Loucy (cell line): ENCODE data around the gene PDXP.

Experiments used
- CTCF ChIP-seq: fragments of 200-600 bp; sonication (generic); conservative IDR thresholded peaks from 2 replicates; pipeline ENCODE4 v1.5.1; 2014; ENCODE audit warnings: mild to moderate bottlenecking, antibody characterized with exemption, low read length
- EZH2phosphoT487 ChIP-seq: fragments of 200-600 bp; IDR thresholded peaks from 2 replicates; pipeline ENCODE4 v1.6.1; 2018; ENCODE audit warnings: antibody characterized with exemption, mild to moderate bottlenecking, moderate library complexity, borderline replicate concordance

DNA sequence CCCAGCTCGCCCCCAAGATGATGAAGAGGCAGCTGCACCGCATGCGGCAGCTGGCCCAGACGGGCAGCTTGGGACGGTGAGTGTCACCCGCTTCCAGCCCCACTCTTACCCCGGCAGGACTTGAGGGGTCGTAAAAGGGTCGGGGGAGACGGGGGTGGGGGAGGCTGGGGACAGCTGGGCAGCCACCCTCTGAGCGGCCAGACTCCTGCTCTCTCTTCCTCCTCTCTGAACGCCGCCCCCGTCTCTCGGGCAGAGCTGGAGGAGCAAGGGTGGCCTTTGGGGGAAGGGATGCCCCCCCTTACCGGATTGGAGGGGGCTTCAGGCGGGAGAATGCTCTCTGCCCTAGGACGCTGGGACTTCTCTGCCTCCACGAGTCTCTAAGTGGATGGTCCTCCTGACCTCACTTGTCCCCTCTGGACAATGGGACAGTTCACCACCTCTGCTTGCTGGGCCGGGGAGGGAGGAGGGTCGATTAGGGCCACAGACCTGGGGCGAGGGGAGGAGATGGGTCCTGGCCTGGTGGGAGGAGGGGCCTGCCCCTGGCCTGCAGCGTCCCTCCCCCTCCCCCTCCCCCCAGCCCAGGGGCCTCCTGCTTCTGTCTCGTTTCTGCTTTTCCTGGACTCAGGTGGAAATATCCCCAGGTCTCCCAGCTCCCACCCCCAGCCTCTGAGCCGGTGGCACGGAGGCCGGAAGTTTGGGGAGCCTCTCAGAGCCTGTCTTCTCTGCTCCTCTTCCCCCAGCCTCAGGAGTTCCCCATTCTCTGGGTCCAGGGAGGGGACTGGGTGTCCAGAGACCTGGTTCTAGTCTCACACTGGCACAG, 18.5 kb upstream of the PDXP start:
- TF ChIP-seq CTCF (no peak), EZH2phosphoT487 (no peak)
